Thoracic aorta (tissue), 2 donors: ENCODE measurements around the gene NLRC5. TPM values are rescaled to one million over a fixed set of nuclear protein-coding genes. Genes with fewer than 3 reads are reported as not detected.

ENCODE experiments used
- ATAC-seq: fragments of 150-250 bp; one replicate; pipeline ENCODE4 v1.8.0; 2017; ENCODE audit warnings: low read depth; ENCODE audit not compliant: insufficient number of reproducible peaks, low FRiP score
- DNase-seq: peaks from one replicate; pipeline ENCODE4 v3.0.0-alpha.2; 2020; ENCODE audit warnings: low spot score
- H3K27ac ChIP-seq, 2 donors: fragments of 200-600 bp; sonication (generic); 1 replicate in 1 of 2; 2 replicates in 1 of 2; pipeline ENCODE4 v1.5.1; 2016; ENCODE audit warnings: mild to moderate bottlenecking in 2 of 2, moderate library complexity in 2 of 2
- H3K27me3 ChIP-seq: fragments of 200-600 bp; sonication (generic); replicated peaks from 2 replicates; pipeline ENCODE4 v1.6.0; 2016; ENCODE audit warnings: mild to moderate bottlenecking; ENCODE audit not compliant: insufficient read depth
- H3K36me3 ChIP-seq: fragments of 200-600 bp; sonication (generic); one replicate; pipeline ENCODE4 v1.5.1; 2016
- H3K4me1 ChIP-seq, 2 donors: fragments of 200-600 bp; sonication (generic); 1 replicate in 1 of 2; 2 replicates in 1 of 2; pipeline versions ENCODE4 v1.5.1 to v1.6.0; 2016; ENCODE audit warnings: low read depth in 2 of 2, mild to moderate bottlenecking in 1 of 2; ENCODE audit not compliant: control insufficient read depth in 1 of 2
- H3K4me3 ChIP-seq: fragments of 200-600 bp; sonication (generic); 2 replicates; pipeline ENCODE4 v1.5.1; 2016; ENCODE audit warnings: mild to moderate bottlenecking
- H3K9me3 ChIP-seq: fragments of 200-600 bp; sonication (generic); 2 replicates; pipeline ENCODE4 v1.5.1; 2016
- total RNA-seq, 2 donors: library from RNA; depleted of rRNA; stranded (reverse); fragments of >200 nt; gene quantifications; one replicate each; pipeline versions ENCODE4 v1.1.0 to v1.2.3, GENCODE V29; 2016
- TF ChIP-seq, protein P1 (sequence below): fragments of 200-600 bp; sonication (generic); IDR thresholded peaks from one replicate; pipeline ENCODE4 v1.5.1; 2019; ENCODE audit warnings: antibody characterized with exemption

The NLRC5 gene
- total RNA-seq, 2 donors from 2014 or later = 51.0 to 54.4 TPM

DNA sequence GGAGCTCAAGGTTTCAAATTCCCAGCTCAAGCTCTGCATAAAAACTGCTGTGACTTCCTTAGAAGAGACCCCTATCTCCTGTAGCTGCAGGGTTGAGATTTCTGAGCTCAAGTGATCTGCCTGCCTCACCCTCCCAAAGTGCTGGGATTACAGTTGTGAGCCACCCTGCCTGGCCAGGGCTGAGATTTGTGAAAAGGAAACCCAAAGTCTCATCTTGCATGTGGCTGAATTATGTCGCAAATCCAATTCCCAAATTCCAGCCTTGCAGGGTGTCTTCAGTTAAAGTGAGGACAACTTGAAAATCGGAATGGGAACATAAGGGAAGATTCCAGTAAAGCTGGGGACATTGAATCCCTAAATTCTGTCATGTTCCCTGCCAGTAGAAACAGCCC is 41.8 kb upstream of the NLRC5 start:
- Histone ChIP-seq H3K27ac (no peak overlapping the region), H3K27me3 (no peaks in the 10 kb centered on the region), H3K4me3 (no peak overlapping the region), H3K36me3 (peaks cover 19% of the 10 kb centered on the region), H3K4me1 (peaks cover 0 to 12% of the 10 kb centered on the region in 2 donors), H3K9me3 (no peaks in the 10 kb centered on the region)
- ATAC-seq = no peak
- TF ChIP-seq, protein P1, sequence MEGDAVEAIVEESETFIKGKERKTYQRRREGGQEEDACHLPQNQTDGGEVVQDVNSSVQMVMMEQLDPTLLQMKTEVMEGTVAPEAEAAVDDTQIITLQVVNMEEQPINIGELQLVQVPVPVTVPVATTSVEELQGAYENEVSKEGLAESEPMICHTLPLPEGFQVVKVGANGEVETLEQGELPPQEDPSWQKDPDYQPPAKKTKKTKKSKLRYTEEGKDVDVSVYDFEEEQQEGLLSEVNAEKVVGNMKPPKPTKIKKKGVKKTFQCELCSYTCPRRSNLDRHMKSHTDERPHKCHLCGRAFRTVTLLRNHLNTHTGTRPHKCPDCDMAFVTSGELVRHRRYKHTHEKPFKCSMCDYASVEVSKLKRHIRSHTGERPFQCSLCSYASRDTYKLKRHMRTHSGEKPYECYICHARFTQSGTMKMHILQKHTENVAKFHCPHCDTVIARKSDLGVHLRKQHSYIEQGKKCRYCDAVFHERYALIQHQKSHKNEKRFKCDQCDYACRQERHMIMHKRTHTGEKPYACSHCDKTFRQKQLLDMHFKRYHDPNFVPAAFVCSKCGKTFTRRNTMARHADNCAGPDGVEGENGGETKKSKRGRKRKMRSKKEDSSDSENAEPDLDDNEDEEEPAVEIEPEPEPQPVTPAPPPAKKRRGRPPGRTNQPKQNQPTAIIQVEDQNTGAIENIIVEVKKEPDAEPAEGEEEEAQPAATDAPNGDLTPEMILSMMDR = no peak
- DNase-seq = no peak

DNA sequence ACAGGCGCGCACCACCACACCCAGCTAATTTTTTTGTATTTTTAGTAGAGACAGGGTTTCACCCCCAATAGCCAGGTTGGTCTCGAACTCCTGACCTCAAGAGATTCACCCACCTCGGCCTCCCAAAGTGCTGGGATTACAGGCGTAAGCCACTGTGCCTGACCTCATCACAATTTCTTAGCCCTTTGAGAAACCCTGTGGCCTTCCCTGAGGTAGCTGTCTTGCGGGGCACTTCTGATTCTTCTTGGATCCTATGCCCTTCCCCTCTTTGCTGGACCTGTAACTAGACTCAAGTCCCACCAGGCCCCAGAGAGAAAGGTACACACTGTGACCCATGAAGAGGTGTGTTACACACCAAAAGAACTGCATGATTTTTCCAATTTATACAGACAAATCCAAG is 41.1 kb upstream of the NLRC5 start:
- H3K27ac ChIP-seq = no peak overlapping the region
- ATAC-seq (no peak), DNase-seq (no peak)
- H3K4me1 ChIP-seq = peaks cover 0 to 12% of the 10 kb centered on the region in 2 donors
- no peaks in the 10 kb centered on the region for H3K9me3 ChIP-seq
- TF ChIP-seq, protein P1 = no peak
- H3K27me3 ChIP-seq = no peaks in the 10 kb centered on the region
- no peak overlapping the region for H3K4me3 ChIP-seq
- peaks cover 12% of the 10 kb centered on the region for H3K36me3 ChIP-seq

DNA sequence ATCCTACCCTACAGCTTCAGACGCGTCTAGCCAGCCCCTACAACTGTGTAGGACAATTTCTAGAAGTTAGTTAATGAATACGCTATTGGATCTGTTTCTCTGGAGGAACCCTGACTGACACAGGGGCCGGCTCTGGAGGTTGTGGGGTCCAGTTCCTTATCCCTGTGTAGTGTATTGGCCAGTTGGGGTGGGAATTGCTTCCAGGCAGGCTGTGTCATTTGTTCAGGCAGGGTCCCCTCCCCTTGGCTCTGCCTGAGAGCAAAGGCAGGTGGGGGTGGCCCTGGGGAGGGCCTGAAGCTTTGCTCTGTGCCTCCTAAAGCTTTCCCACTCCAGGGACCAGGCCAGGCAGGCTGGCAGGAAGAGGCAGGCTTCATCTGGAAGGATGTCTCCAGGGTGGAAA is 39.3 kb upstream of the NLRC5 start:
- no peak for ATAC-seq
- Histone ChIP-seq H3K4me3 (no peak overlapping the region), H3K4me1 (peaks cover 0 to 6% of the 10 kb centered on the region in 2 donors), H3K27me3 (no peaks in the 10 kb centered on the region), H3K9me3 (no peaks in the 10 kb centered on the region), H3K36me3 (peaks cover 5% of the 10 kb centered on the region), H3K27ac (no peak overlapping the region)
- no peak for DNase-seq
- TF ChIP-seq, protein P1 = no peak

DNA sequence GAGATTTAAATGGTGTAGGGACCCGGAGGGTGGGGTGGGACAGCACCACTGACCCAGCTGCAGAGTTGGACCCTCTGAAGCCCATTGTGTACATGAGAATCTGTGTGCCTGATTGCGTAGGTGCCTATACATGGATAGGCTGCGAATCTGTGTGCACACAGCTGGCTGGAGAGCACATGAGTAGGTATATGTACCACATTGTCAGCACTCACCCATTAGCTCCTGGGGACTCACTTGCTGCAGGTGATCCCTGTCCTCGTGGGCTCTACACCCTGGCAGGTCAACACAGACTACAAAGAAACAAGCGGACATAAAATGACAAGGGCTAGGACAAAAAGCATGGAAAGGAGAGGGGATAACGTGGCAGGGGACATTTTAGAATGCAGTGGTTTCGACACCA is 38.9 kb upstream of the NLRC5 start:
- H3K27me3 ChIP-seq = no peaks in the 10 kb centered on the region
- peaks cover 1% of the 10 kb centered on the region for H3K36me3 ChIP-seq
- no peak overlapping the region for H3K4me3 ChIP-seq
- DNase-seq = no peak
- TF ChIP-seq, protein P1 = no peak
- ATAC-seq = no peak
- no peak overlapping the region for H3K27ac ChIP-seq
- no peaks in the 10 kb centered on the region for H3K9me3 ChIP-seq
- peaks cover 0 to 2% of the 10 kb centered on the region in 2 donors for H3K4me1 ChIP-seq

DNA sequence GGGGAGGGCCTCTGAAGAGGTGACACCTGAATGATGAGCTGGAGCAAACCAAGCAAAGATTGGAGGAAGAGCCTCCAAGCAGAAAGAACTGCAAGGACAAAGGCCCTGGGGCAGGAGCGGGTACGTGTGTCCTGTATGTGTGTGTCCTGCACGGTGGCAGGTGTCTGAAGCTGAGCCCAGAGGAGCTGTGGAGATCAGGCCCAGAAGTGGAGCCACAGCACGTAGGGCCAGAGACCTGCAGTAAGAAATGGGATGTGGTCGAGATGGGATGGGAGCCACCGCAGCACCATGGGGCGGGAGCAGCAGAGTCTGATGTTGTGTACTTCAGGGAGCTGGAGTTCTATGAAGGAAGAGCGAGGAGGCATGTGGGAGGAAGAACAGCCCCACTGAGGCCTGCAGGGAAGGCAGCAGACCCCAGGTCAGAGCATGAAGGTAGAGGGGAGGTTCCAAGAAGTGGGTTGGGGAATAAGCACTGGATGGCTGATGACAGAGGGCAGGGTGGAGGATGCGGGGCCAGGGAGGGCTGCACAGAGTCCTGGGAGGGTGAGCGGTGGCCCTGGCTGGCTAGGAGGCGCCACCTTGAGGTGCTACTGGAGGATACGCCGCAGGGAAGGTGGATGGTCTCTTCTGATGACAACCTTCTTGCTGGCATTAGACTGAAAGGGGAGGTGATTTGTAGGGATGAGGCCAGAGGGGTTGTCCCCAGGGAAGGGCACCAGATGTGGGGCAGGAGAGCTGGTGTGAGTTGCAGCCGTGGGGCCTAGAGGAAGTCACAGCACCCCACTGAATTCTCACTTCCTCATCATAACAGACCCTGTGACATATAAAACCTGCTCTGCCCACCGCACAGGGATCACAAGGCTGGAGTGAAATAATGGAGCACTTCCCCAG is 38.2 kb upstream of the NLRC5 start:
- Histone ChIP-seq H3K4me3 (no peak overlapping the region), H3K9me3 (no peaks in the 10 kb centered on the region), H3K36me3 (no peaks in the 10 kb centered on the region), H3K4me1 (no peaks in the 10 kb centered on the region), H3K27me3 (no peaks in the 10 kb centered on the region), H3K27ac (no peak overlapping the region)
- TF ChIP-seq, protein P1 = peak; percentile 36
- DNase-seq (no peak), ATAC-seq (no peak)
